ENCODE measurements around the gene ATP8B3. TPM values are rescaled to one million over a fixed set of nuclear protein-coding genes. Genes with fewer than 3 reads are reported as not detected.
"Not testable (repeated sequence)": the region's sequence is repeated elsewhere in the genome, so short reads cannot be mapped to it uniquely, and the experiment has no call there.

Gene ATP8B3
- total RNA-seq, 4 donors from 2014 or later, result 0.88 to 2.4 (median 1.9) TPM

DNA sequence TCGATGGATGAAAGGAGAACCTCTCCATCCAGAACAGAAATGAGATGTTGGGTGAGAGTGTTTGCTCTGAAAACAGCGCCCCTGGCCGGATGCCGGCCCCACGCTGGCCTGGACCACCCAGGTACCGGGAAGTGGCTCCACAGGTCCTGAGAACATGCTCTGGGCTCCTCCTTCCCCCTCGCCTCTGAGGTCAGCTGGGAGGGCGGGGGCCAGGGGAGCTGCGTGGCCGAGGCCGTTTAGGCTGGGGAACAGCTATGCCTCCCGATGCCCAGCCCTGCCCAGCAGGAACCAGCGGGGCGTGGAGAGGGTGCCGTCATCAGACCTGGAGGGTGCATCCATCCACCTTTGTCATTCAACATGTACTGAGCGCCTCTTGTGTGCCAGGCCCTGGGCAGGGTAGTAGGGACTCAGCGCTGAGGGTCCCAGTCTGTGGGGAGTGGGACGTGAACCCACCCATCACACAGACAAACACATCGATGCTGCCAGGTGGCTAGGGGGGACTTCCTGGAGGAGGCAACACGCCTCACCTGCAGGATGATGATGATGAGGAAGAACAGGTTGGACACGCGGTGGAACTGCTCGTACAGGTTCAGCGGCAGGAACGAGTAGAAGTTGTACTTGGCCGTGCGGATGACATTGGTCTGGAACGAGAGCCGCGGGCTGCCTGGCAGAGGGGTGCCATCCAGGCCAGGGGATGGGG lies 4.2 kb downstream of the ATP8B3 start:
- DNase-seq (ENCODE audit: low spot score) (no peak), ATAC-seq (ENCODE audit: low FRiP score) (no peak)
- TF ChIP-seq, protein P1, sequence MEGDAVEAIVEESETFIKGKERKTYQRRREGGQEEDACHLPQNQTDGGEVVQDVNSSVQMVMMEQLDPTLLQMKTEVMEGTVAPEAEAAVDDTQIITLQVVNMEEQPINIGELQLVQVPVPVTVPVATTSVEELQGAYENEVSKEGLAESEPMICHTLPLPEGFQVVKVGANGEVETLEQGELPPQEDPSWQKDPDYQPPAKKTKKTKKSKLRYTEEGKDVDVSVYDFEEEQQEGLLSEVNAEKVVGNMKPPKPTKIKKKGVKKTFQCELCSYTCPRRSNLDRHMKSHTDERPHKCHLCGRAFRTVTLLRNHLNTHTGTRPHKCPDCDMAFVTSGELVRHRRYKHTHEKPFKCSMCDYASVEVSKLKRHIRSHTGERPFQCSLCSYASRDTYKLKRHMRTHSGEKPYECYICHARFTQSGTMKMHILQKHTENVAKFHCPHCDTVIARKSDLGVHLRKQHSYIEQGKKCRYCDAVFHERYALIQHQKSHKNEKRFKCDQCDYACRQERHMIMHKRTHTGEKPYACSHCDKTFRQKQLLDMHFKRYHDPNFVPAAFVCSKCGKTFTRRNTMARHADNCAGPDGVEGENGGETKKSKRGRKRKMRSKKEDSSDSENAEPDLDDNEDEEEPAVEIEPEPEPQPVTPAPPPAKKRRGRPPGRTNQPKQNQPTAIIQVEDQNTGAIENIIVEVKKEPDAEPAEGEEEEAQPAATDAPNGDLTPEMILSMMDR (IDR thresholded peaks at IDR 0.05), result no peak

DNA sequence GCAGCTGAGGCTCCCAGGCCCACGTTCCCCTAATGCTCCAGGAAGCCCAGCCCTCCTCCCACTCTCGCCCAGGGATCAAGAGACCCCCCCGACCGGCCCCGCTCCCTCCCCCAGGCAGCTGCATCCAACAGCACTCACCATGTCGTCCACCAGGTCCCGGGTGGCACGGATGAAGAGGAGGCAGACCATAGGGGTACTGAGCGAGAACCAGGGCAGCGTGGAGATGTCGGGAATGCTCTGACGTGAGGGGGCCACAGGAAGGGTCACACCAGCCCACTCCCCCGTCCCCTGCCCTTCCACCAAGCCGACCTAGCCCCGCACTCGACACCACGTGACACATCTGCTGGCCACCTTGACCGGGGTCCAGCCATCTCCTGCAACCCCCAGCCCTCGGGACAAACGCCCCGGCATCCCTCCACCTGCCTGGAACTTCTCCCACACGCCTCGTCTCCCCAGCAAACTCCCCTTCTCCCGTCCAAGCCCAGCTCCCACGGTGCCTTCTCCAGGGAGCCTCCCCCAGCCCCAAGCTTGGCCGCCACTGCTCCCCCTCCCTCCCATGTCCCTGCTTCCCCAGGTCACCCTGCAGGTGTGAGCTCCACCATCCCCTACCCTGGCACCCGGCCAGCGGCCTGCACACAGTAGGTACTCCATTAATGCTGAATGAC lies 4.9 kb downstream of the ATP8B3 start:
- DNase-seq (ENCODE audit: low spot score) (no peak), ATAC-seq (ENCODE audit: low FRiP score) (no peak)
- TF ChIP-seq, protein P1 (IDR thresholded peaks at IDR 0.05), result no peak

DNA sequence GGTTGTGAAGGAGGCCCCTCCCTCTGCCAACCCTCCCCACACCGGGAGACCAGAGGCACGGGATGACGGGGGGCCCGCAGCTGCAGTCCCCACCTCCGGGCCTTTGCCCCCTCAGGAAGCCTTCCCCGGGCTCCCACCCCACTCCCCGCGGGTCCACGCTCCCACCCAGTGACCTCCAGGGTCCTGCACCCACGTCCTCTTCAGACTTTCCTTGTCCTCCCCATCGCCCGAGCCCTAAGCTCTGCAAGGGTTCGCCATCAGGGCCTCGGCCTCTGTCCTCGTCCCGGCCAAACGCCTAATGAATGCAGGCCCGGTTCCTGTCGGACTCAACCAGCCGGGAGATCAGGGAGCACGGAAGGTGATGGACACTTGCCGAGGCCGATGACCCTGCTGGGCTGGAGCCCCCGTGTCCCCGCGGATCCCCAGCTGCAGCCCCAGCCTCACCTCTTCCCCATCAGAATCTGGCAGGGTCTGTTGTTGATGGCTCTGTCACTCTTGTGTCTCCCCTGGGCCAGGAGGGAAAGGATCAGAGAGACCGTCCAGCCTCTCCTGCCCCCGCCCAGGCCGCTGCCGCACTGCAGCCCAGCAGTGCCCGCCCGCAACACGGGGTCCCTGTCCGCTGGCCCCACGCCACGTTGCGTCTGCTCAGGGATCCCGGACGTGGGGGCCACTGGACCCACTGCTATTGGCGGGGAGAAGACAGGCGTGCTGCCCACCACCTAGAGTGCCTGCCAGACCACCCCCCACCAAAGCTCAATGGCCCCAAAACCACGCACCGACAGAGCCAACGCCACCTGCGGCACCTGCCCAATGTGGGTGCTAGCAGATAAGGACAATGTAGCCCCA lies 5.7 kb downstream of the ATP8B3 start:
- ATAC-seq (ENCODE audit: low FRiP score) (no peak), DNase-seq (ENCODE audit: low spot score) (no peak)
- TF ChIP-seq, protein P1 (IDR thresholded peaks at IDR 0.05), result no peak

DNA sequence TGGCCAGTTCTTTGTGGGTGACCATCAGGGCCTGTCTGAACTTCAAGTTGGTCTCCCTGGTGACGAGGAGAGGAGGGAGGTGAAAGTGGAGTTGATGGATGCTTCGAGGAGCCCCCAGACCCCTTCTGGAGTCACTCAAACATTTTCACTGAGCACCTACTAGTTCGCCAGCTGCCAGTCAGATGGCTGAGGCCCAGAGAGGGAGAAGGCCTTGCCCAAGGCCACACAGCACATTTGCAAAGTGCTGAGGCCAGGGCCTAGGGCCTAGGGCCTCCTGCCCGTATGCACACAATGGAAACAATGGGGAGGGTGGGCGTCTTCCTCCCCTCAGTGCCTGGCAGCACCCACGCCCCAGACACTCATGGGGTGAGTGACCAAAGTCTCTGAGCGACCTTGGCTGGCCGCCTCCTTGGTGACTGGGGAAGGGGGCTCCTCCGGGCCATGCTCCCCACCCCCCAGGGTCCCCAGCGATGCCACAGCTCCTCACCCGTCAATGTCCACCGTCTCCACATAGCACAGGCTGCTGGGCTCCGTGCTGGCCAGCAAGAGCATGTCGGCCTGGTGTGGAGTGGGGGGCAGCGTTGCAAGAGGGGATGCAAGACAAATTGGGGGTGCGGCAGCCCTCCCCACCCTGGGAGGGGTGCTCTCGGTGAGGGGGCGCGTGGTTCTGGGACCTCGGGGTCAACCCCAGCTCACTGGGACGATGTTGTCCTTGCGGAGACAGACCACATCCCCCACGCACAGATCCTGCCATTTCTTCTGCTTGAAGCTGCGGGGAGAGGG lies 6.5 kb downstream of the ATP8B3 start:
- no peak for ATAC-seq (ENCODE audit: low FRiP score)

DNA sequence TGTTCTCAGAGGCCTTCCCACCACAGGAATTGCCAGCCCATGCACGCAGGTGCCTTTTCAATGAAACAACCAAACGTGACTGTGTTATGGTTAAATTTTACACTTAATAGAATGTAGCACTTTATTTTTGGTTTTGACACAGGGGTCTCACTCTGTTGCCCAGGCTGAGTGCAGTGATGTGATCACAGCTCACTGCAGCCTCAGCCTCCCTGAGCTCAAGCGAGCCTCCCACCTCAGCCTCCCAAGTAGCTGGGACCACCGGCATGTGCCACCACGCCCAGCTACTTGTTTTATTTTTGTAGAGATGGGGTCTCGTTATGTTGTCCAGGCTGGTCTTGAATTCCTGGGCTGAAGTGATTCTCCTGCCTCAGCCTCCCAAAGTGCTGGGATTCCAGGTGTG lies 7.2 kb downstream of the ATP8B3 start:
- DNase-seq (ENCODE audit: low spot score) (no peak), ATAC-seq (ENCODE audit: low FRiP score) (no peak)
- TF ChIP-seq, protein P1 (IDR thresholded peaks at IDR 0.05), result no peak

More for the DNA sequence above, 6.5 kb downstream of the ATP8B3 start:
- no peak for DNase-seq (ENCODE audit: low spot score)
- TF ChIP-seq, protein P1 (IDR thresholded peaks at IDR 0.05), result no peak

DNA sequence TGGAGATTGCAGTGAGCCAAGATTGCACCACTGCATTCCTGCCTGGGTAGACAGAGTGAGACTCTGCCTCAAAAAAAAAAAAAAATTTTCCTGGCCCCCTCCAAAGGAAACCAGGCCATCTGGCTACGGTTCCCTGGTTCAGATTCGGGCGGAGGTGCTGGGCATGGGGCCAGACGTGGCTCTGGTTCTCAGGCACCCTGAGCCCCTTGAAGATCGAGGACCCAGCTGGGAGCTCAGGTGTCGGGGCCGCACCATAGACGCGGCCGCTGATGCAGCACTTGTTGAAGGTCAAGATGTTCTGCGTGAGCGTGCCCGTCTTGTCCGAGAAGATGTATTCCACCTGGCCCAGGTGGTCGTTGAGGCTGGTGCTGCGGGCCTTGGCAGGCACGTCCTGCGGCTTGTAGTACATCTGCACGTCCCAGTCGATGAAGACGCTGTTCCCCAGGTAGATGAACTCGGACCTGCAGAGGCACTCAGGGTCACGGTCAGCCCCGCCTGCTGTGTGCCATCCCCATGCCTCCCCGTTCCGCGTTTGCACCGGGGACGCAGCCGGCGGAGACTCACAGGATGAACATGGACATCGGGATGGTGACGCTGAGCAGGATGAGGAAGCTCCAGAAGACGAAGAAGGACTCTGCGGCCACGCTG lies 12.3 kb downstream of the ATP8B3 start:
- ATAC-seq (ENCODE audit: low FRiP score) (no peak), DNase-seq (ENCODE audit: low spot score) (no peak)
- TF ChIP-seq, protein P1 (IDR thresholded peaks at IDR 0.05), result no peak

DNA sequence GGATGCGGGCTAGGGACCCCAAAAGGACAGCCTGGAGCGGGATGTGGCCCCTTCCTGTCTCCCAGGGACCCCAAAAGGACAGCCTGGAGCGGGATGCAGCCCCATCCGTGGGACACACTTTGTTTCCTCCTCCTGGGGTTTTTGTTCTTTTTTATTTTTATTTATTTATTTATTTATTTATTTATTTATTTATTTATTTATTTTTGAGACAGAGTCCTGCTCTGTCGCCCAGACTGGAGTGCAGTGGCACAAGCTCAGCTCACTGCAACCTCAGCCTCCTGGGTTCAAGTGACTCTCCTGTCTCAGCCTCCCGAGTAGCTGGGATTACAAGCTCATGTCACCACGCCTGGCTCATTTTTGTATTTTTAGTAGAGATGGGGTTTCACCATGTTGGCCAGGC lies 14.8 kb downstream of the ATP8B3 start:
- not testable (repeated sequence) for DNase-seq (ENCODE audit: low spot score); ATAC-seq (ENCODE audit: low FRiP score)
